NCI-H510A treated with DMSO at 0.1 percent for 48 hours (cell line): ENCODE data around the gene AJUBA.
"Not testable (repeated sequence)": the region's sequence is repeated elsewhere in the genome, so short reads cannot be mapped to it uniquely, and the experiment has no call there.

Source experiments
- DNase-seq: peaks from one replicate; lab custom pipeline; 2025; lab: John Stamatoyannopoulos, UW

AJUBA gene

GRCh38 chr14:23006188-23006534 is 23.8 kb upstream of the AJUBA start:
- DNase-seq = no peak

GRCh38 chr14:23005451-23006187 is 23.3 kb upstream of the AJUBA start:
- DNase-seq = no peak

GRCh38 chr14:23004274-23004673 is 21.9 kb upstream of the AJUBA start:
- not testable (repeated sequence) for DNase-seq

- no peak for DNase-seq
Observed at GRCh38 chr14:23002592-23002991, 20.2 kb upstream of the AJUBA start.

- no peak for DNase-seq
Observed at GRCh38 chr14:23000860-23001259, 18.5 kb upstream of the AJUBA start.

- no peak for DNase-seq
Observed at GRCh38 chr14:22998329-22999012, 16.1 kb upstream of the AJUBA start.

- DNase-seq = no peak
Observed at GRCh38 chr14:22997676-22998323, 15.4 kb upstream of the AJUBA start.

GRCh38 chr14:22996768-22997654 is 14.7 kb upstream of the AJUBA start:
- no peak for DNase-seq

- no peak for DNase-seq
Observed at GRCh38 chr14:22995889-22996625, 13.7 kb upstream of the AJUBA start.

- DNase-seq = peak; percentile 24
Observed at GRCh38 chr14:22994762-22995275, 12.5 kb upstream of the AJUBA start.

- no peak for DNase-seq
Observed at GRCh38 chr14:22993517-22993916, 11.2 kb upstream of the AJUBA start.

- no peak for DNase-seq
Observed at GRCh38 chr14:22991852-22992251, 9.5 kb upstream of the AJUBA start.

- DNase-seq = no peak
Observed at GRCh38 chr14:22987291-22987690, 4.9 kb upstream of the AJUBA start.

GRCh38 chr14:22986508-22987054 is 4.2 kb upstream of the AJUBA start:
- DNase-seq = peak; percentile 67

GRCh38 chr14:22985894-22986507 is 3.6 kb upstream of the AJUBA start:
- no peak for DNase-seq

GRCh38 chr14:22984959-22985658 is 2.8 kb upstream of the AJUBA start:
- no peak for DNase-seq

GRCh38 chr14:22981876-22982476 is 375 bp downstream of the AJUBA start:
- no peak for DNase-seq

GRCh38 chr14:22981090-22981875 is 1.1 kb downstream of the AJUBA start:
- no peak for DNase-seq

- no peak for DNase-seq
Observed at GRCh38 chr14:22980672-22981089, 1.7 kb downstream of the AJUBA start.
